8988T (cell line): ENCODE results near the gene TMEM213.
"Not testable (repeated sequence)": the region's sequence is repeated elsewhere in the genome, so short reads cannot be mapped to it uniquely, and the experiment has no call there.

ENCODE experiments used
- DNase-seq: peaks from one replicate; pipeline ENCODE4 v3.0.0; 2011

Gene TMEM213

GRCh38 chr7:138797715-138798320 is at the start of gene TMEM213, which contains the start of gene ATP6V0A4:
TMEM213 (plus strand) TSS chr7:138797994; CDS start chr7:138798105, 111 bp downstream.
ATP6V0A4 (minus strand) TSS chr7:138798196; CDS start chr7:138771247, 26,949 bp downstream.
- DNase-seq = no peak

- DNase-seq = no peak
Measured at GRCh38 chr7:138748666-138749065, 49.1 kb upstream of the TMEM213 start.

- no peak for DNase-seq
Measured at GRCh38 chr7:138749960-138750359, 47.8 kb upstream of the TMEM213 start.

GRCh38 chr7:138750473-138750872 is 47.3 kb upstream of the TMEM213 start:
- no peak for DNase-seq

GRCh38 chr7:138750901-138751464 is 46.8 kb upstream of the TMEM213 start:
- DNase-seq = no peak

- no peak for DNase-seq
Measured at GRCh38 chr7:138752518-138753149, 45.2 kb upstream of the TMEM213 start.

GRCh38 chr7:138753150-138753518 is 44.7 kb upstream of the TMEM213 start:
- DNase-seq = no peak

- no peak for DNase-seq
Measured at GRCh38 chr7:138753610-138754009, 44.2 kb upstream of the TMEM213 start.

- DNase-seq = no peak
Measured at GRCh38 chr7:138755331-138755747, 42.5 kb upstream of the TMEM213 start.

- DNase-seq = no peak
Measured at GRCh38 chr7:138755842-138756590, 41.8 kb upstream of the TMEM213 start.

- DNase-seq = no peak
Measured at GRCh38 chr7:138756591-138757242, 41.1 kb upstream of the TMEM213 start.

GRCh38 chr7:138768241-138768640 is 29.6 kb upstream of the TMEM213 start:
- DNase-seq = no peak

- no peak for DNase-seq
Measured at GRCh38 chr7:138770904-138771303, 26.9 kb upstream of the TMEM213 start.

- DNase-seq = no peak
Measured at GRCh38 chr7:138773176-138773575, 24.6 kb upstream of the TMEM213 start.

- DNase-seq = no peak
Measured at GRCh38 chr7:138773817-138774216, 24.0 kb upstream of the TMEM213 start.

GRCh38 chr7:138776166-138776833 is 21.5 kb upstream of the TMEM213 start:
- no peak for DNase-seq

- no peak for DNase-seq
Measured at GRCh38 chr7:138781004-138781403, 16.8 kb upstream of the TMEM213 start.

GRCh38 chr7:138784692-138785091 is 13.1 kb upstream of the TMEM213 start:
- DNase-seq = no peak

- DNase-seq = peak; percentile 23
Measured at GRCh38 chr7:138785587-138786437, 12.0 kb upstream of the TMEM213 start.

GRCh38 chr7:138796038-138796615 is 1.7 kb upstream of the TMEM213 start:
- DNase-seq = no peak

GRCh38 chr7:138797046-138797445 is 748 bp upstream of the TMEM213 start:
- not testable (repeated sequence) for DNase-seq
